Fibroblast of lung (primary cell): ENCODE data around the gene SLC6A12. TPM values are rescaled to one million over a fixed set of nuclear protein-coding genes. Genes with fewer than 3 reads are reported as not detected.

Experiments used
- DNase-seq, 2 donors: peaks; one replicate each; pipeline versions ENCODE4 v3.0.0 to v3.0.0-alpha.2; 2010; ENCODE audit warnings: low read depth in 2 of 2
- H2AFZ ChIP-seq: 2 replicates; pipeline ENCODE4 v1.5.1; 2012; ENCODE audit warnings: low read length, control low read depth, inconsistent platforms
- H3K27ac ChIP-seq: 2 replicates; pipeline ENCODE4 v1.5.1; 2011; ENCODE audit warnings: low read length, control low read depth; ENCODE audit not compliant: insufficient read depth
- H3K27me3 ChIP-seq: 2 replicates; pipeline ENCODE4 v1.5.1; 2011; ENCODE audit warnings: mild to moderate bottlenecking, low read length; ENCODE audit not compliant: control insufficient read depth, insufficient read depth
- H3K36me3 ChIP-seq: 2 replicates; pipeline ENCODE4 v1.5.1; 2011; ENCODE audit warnings: low read length; ENCODE audit not compliant: control insufficient read depth, insufficient read depth
- H3K4me1 ChIP-seq: 2 replicates; pipeline ENCODE4 v1.5.1; 2011; ENCODE audit warnings: low read length; ENCODE audit not compliant: control insufficient read depth, insufficient read depth; ENCODE audit errors: extremely low read depth
- H3K4me2 ChIP-seq: 2 replicates; pipeline ENCODE4 v1.5.1; 2011; ENCODE audit warnings: low read length, control low read depth; ENCODE audit not compliant: insufficient read depth; ENCODE audit errors: extremely low read depth
- H3K4me3 ChIP-seq, 4 experiments: fragments of 200-600 bp in 1 of 4; sonication (generic) in 1 of 4; replicated peaks in 1 of 4; 2 replicates each; pipeline ENCODE4 v1.5.1; 2011 to 2016; ENCODE audit warnings: low read length in 4 of 4, low read depth in 3 of 4, mild to moderate bottlenecking in 3 of 4, control low read depth in 2 of 4, inconsistent platforms in 1 of 4, mixed read lengths in 1 of 4; ENCODE audit not compliant: insufficient read depth in 1 of 4; ENCODE audit errors: control extremely low read depth in 1 of 4
- H3K79me2 ChIP-seq: 2 replicates; pipeline ENCODE4 v1.5.1; 2012; ENCODE audit warnings: mild to moderate bottlenecking, low read length, inconsistent platforms; ENCODE audit not compliant: control insufficient read depth, insufficient read depth
- H3K9ac ChIP-seq: 2 replicates; pipeline ENCODE4 v1.5.1; 2011; ENCODE audit warnings: mild to moderate bottlenecking, low read length, control low read depth; ENCODE audit not compliant: insufficient read depth
- H3K9me3 ChIP-seq: 2 replicates; pipeline ENCODE4 v1.5.1; 2012; ENCODE audit warnings: low read depth, low read length; ENCODE audit not compliant: control insufficient read depth, insufficient read depth
- H4K20me1 ChIP-seq: 2 replicates; pipeline ENCODE4 v1.5.1; 2011; ENCODE audit warnings: low read length; ENCODE audit not compliant: control insufficient read depth, insufficient read depth; ENCODE audit errors: extremely low read depth
- CTCF ChIP-seq, 2 donors: IDR thresholded peaks in 1 of 2; conservative IDR thresholded peaks in 1 of 2; 1 replicate in 1 of 2; 2 replicates in 1 of 2; pipeline ENCODE4 v1.5.1; 2011 to 2012; ENCODE audit warnings: low read length in 2 of 2, control low read depth in 1 of 2, inconsistent platforms in 1 of 2, low read depth in 1 of 2, mild to moderate bottlenecking in 1 of 2
- EZH2 ChIP-seq: IDR thresholded peaks from 2 replicates; pipeline ENCODE4 v1.5.1; 2012; ENCODE audit warnings: low read length, control low read depth, mild to moderate bottlenecking; ENCODE audit errors: missing control alignments
- polyA plus RNA-seq, 2 donors: library from polyadenylated mRNA; depleted of rRNA in 1 of 2; stranded (reverse) in 1 of 2; unstranded in 1 of 2; fragments of >200 nt; gene quantifications; 2 replicates each; pipeline ENCODE4 v1.2.1, GENCODE V29; 2011 to 2012; ENCODE audit warnings: missing spikeins in 1 of 2
- total RNA-seq: library from RNA; depleted of rRNA; stranded (reverse); fragments of >200 nt; gene quantifications from 2 replicates; pipeline ENCODE4 v1.2.1, GENCODE V29; 2014

The SLC6A12 gene
- total and polyA plus RNA-seq, 2 donors (not counting 1 experiment from before 2014, with no cell fraction given), result not detected

GRCh38 chr12:204261-204678 is 9.7 kb downstream of the SLC6A12 start:
- H3K27me3 ChIP-seq, result peaks cover 22% of the 10 kb centered on the region
- TF ChIP-seq EZH2 (no peak), CTCF (conservative IDR thresholded peaks at IDR 0.05 in 1 of 2, IDR thresholded peaks at IDR 0.05 in 1 of 2; ENCODE audit: low read depth in 1 of 2, low read length in 2 of 2) (no peak)
- H4K20me1 ChIP-seq, result no peaks in the 10 kb centered on the region
- no peak overlapping the region for H3K4me3 ChIP-seq
- H3K9ac ChIP-seq, result no peak overlapping the region
- H2AFZ ChIP-seq, result no peak overlapping the region
- H3K4me1 ChIP-seq, result no peaks in the 10 kb centered on the region
- H3K9me3 ChIP-seq, result no peaks in the 10 kb centered on the region
- H3K79me2 ChIP-seq, result no peaks in the 10 kb centered on the region
- no peak for DNase-seq
- H3K27ac ChIP-seq, result no peak overlapping the region
- no peak overlapping the region for H3K4me2 ChIP-seq
- H3K36me3 ChIP-seq, result no peaks in the 10 kb centered on the region

GRCh38 chr12:203462-204260 is 10.3 kb downstream of the SLC6A12 start:
- H3K4me3 ChIP-seq, result peak overlapping the region in 2 of 4 experiments; percentile 37 to 40
- H3K9ac ChIP-seq, result no peak overlapping the region
- DNase-seq, result no peak
- H3K27ac ChIP-seq, result no peak overlapping the region
- H3K36me3 ChIP-seq, result no peaks in the 10 kb centered on the region
- peak overlapping the region; percentile 25 for H3K4me2 ChIP-seq
- no peaks in the 10 kb centered on the region for H4K20me1 ChIP-seq
- H3K27me3 ChIP-seq, result peaks cover 22% of the 10 kb centered on the region
- no peak overlapping the region for H2AFZ ChIP-seq
- H3K79me2 ChIP-seq, result no peaks in the 10 kb centered on the region
- TF ChIP-seq CTCF (conservative IDR thresholded peaks at IDR 0.05 in 1 of 2, IDR thresholded peaks at IDR 0.05 in 1 of 2; ENCODE audit: low read depth in 1 of 2, low read length in 2 of 2) (no peak), EZH2 (no peak)
- H3K4me1 ChIP-seq, result no peaks in the 10 kb centered on the region
- H3K9me3 ChIP-seq, result no peaks in the 10 kb centered on the region

- Histone ChIP-seq H3K9me3 (no peaks in the 10 kb centered on the region), H4K20me1 (no peaks in the 10 kb centered on the region), H3K4me3 (no peak overlapping the region), H3K27me3 (peaks cover 22% of the 10 kb centered on the region), H3K4me2 (no peak overlapping the region), H3K4me1 (no peaks in the 10 kb centered on the region), H3K79me2 (no peaks in the 10 kb centered on the region), H2AFZ (no peak overlapping the region), H3K9ac (no peak overlapping the region), H3K36me3 (no peaks in the 10 kb centered on the region), H3K27ac (no peak overlapping the region)
- no peak for TF ChIP-seq EZH2
- TF ChIP-seq CTCF (conservative IDR thresholded peaks at IDR 0.05 in 1 of 2, IDR thresholded peaks at IDR 0.05 in 1 of 2; ENCODE audit: low read depth in 1 of 2, low read length in 2 of 2), result no peak
- DNase-seq, result no peak
Observed at GRCh38 chr12:203074-203461, 10.9 kb downstream of the SLC6A12 start.
